DND-41 (cell line): Measurements from ENCODE around the gene PPM1J.
A peak's percentile ranks its signal among the peaks of the same experiment; 100 is the strongest.

Source experiments
- ATAC-seq: fragments of 200-7000 bp; cut with Tn5 transposase; 3 replicates; pipeline ENCODE4 v1.9.1; 2021; ENCODE audit warnings: low read depth; ENCODE audit not compliant: insufficient read depth
- DNase-seq: peaks from one replicate; pipeline ENCODE4 v3.0.0-alpha.2; 2020
- H2AFZ ChIP-seq: 2 replicates; pipeline ENCODE4 v1.6.0; 2012; ENCODE audit warnings: low read depth, low read length
- H3K27ac ChIP-seq: 2 replicates; pipeline ENCODE4 v1.5.1; 2012; ENCODE audit warnings: low read length, inconsistent platforms
- H3K27me3 ChIP-seq: fragments of 200-600 bp; sonication (generic); 2 replicates; pipeline ENCODE4 v1.6.0; 2012; ENCODE audit warnings: low read length, mild to moderate bottlenecking, inconsistent platforms; ENCODE audit not compliant: insufficient read depth, poor library complexity
- H3K36me3 ChIP-seq: 2 replicates; pipeline ENCODE4 v1.5.1; 2012; ENCODE audit warnings: low read length, inconsistent platforms; ENCODE audit not compliant: insufficient read depth
- H3K4me1 ChIP-seq: 2 replicates; pipeline ENCODE4 v1.5.1; 2012; ENCODE audit warnings: mild to moderate bottlenecking, low read length; ENCODE audit not compliant: insufficient read depth
- H3K4me2 ChIP-seq: 2 replicates; pipeline ENCODE4 v1.6.0; 2012; ENCODE audit warnings: mild to moderate bottlenecking, moderate library complexity, low read length, inconsistent platforms; ENCODE audit not compliant: insufficient read depth
- H3K4me3 ChIP-seq, 2 experiments: fragments of 200-600 bp in 1 of 2; shearing (Covaris generic) in 1 of 2; 2 replicates each; pipeline ENCODE4 v1.5.1; 2012 to 2016; ENCODE audit warnings: inconsistent platforms in 2 of 2, low read length in 2 of 2, mild to moderate bottlenecking in 2 of 2, low read depth in 1 of 2, moderate library complexity in 1 of 2
- H3K79me2 ChIP-seq: 2 replicates; pipeline ENCODE4 v1.6.0; 2012; ENCODE audit warnings: low read length, inconsistent platforms; ENCODE audit not compliant: insufficient read depth
- H3K9ac ChIP-seq: 2 replicates; pipeline ENCODE4 v1.6.0; 2012; ENCODE audit warnings: low read depth, mild to moderate bottlenecking, inconsistent platforms, low read length, moderate library complexity
- H3K9me3 ChIP-seq: 2 replicates; pipeline ENCODE4 v1.5.1; 2012; ENCODE audit warnings: low read length, moderate library complexity, mild to moderate bottlenecking, inconsistent platforms; ENCODE audit not compliant: insufficient read depth, severe bottlenecking
- H4K20me1 ChIP-seq: 2 replicates; pipeline ENCODE4 v1.6.0; 2012; ENCODE audit warnings: low read length; ENCODE audit not compliant: insufficient read depth
- CTCF ChIP-seq: IDR thresholded peaks from 2 replicates; pipeline ENCODE4 v1.5.1; 2012; ENCODE audit warnings: borderline replicate concordance, low read length, moderate library complexity, mild to moderate bottlenecking; ENCODE audit not compliant: poor library complexity, severe bottlenecking; ENCODE audit errors: extremely low read depth
- EZH2 ChIP-seq: IDR thresholded peaks from 3 replicates; pipeline ENCODE4 v1.6.1; 2012; ENCODE audit warnings: borderline replicate concordance, low read depth, mild to moderate bottlenecking, moderate library complexity, low read length, inconsistent platforms; ENCODE audit not compliant: severe bottlenecking

The PPM1J gene

GRCh38 chr1:112704391-112704933, 10.7 kb downstream of the PPM1J start:
- Histone ChIP-seq H3K27ac (peak overlapping the region; percentile 81), H2AFZ (peak overlapping the region; percentile 70), H4K20me1 (no peaks in the 10 kb centered on the region), H3K36me3 (peaks cover 28% of the 10 kb centered on the region), H3K27me3 (peaks cover 5% of the 10 kb centered on the region), H3K9ac (peak overlapping the region; percentile 59), H3K4me2 (peak overlapping the region; percentile 78), H3K79me2 (peaks cover 11% of the 10 kb centered on the region), H3K9me3 (no peaks in the 10 kb centered on the region), H3K4me1 (peaks cover 51% of the 10 kb centered on the region), H3K4me3 (peak overlapping the region; percentile 6 to 60; a peak in 3 of 4 replicates)
- TF ChIP-seq CTCF, result no peak
- TF ChIP-seq EZH2, result no peak
- DNase-seq (no peak), ATAC-seq (peak; percentile 2; the same call in 1 of the 3 replicates)

GRCh38 chr1:112703706-112704105, 11.4 kb downstream of the PPM1J start:
- no peak for DNase-seq
- Histone ChIP-seq H3K36me3 (peaks cover 35% of the 10 kb centered on the region), H3K27ac (peak overlapping the region; percentile 81), H3K9ac (no peak overlapping the region), H3K4me2 (peak overlapping the region; percentile 78; the same call in 1 of the 2 replicates), H3K9me3 (no peaks in the 10 kb centered on the region), H4K20me1 (no peaks in the 10 kb centered on the region), H3K27me3 (peaks cover 5% of the 10 kb centered on the region), H3K79me2 (peaks cover 11% of the 10 kb centered on the region), H2AFZ (no peak overlapping the region), H3K4me3 (no peak overlapping the region), H3K4me1 (peaks cover 51% of the 10 kb centered on the region)
- ATAC-seq, result no peak
- no peak for TF ChIP-seq EZH2
- TF ChIP-seq CTCF, result no peak

GRCh38 chr1:112702420-112703261, 12.5 kb downstream of the PPM1J start:
- Histone ChIP-seq H2AFZ (no peak overlapping the region), H3K9me3 (no peaks in the 10 kb centered on the region), H3K9ac (no peak overlapping the region), H3K4me2 (no peak overlapping the region), H3K4me1 (peaks cover 51% of the 10 kb centered on the region), H3K79me2 (peaks cover 11% of the 10 kb centered on the region), H3K27me3 (no peaks in the 10 kb centered on the region), H3K4me3 (no peak overlapping the region), H3K36me3 (peaks cover 46% of the 10 kb centered on the region), H4K20me1 (no peaks in the 10 kb centered on the region), H3K27ac (peak overlapping the region; percentile 2; the same call in 1 of the 2 replicates)
- ATAC-seq (no peak), DNase-seq (no peak)
- TF ChIP-seq EZH2, result no peak
- no peak for TF ChIP-seq CTCF
